HG02623 (cell line): Measurements from ENCODE around the gene DEFB115.
"Not testable (repeated sequence)": the region's sequence is repeated elsewhere in the genome, so short reads cannot be mapped to it uniquely, and the experiment has no call there.

ENCODE experiments used
- ATAC-seq: cut with Tn5 transposase; IDR thresholded peaks from one replicate; pipeline ENCODE4 v1.9.1; 2021; ENCODE audit warnings: moderate library complexity; ENCODE audit not compliant: unreplicated experiment

The DEFB115 gene

DNA sequence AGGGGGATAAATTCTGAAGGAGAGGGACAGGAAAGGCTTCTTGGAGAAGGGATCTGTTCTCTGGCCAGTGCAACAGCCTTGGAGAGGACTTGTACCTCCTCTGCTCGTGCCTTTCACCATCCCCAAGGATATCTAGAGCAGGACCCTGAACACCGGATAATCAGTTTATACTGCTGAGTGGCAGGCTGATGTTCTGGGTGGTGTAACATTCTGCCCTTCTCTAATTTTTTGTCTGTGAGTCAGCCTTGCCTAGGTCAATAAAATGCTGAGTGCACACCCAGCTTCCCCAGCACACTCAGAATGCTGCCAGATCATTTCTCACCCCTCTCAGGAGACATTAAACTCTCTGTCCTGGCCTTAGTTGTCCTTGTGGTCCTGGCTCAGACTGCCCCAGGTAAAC is at the start of gene DEFB115:
Gene DEFB115 (plus strand): TSS at position 301 of the 400 bp plus-strand sequence. CDS start 0 bp downstream, at position 301.
- ATAC-seq, result no peak

DNA sequence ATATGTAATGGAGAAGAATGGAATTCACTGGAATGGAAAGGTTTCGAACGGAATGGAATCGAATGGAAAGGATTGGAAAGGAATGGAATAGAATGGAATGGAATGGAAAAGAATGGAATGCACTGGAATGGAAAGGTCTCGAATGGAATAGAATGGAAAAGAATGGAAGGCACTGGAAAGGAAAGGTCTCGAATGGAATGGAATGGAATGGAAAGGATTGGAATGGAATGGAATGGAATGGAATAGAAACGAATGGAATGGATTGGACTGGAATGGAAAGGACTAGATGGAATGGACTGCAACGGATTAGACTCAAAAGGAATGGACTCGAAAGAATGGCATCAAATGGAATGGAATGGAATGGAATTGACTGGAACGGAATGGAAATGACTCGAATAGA is 20.5 kb upstream of the DEFB115 start:
- no peak for ATAC-seq

- ATAC-seq, result no peak
Measured at GRCh38 chr20:31237763-31238162, 19.7 kb upstream of the DEFB115 start.

DNA sequence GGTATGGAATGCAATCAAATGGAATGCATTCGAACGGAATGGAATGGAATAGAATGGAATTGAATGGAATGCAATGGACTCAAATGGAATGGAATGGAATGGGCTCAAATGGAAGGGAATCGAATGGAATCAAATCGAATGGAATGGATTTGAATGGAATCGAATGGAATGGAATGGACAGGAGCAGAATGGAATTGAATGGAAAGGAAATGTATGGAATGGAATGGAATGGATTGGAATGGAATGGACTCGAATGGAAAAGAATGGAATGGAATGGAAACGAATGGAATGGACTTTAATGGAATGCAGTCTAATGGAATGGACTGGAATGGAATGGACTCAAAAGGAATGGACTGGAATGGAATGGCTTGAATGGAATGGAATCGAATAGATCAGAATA is 18.3 kb upstream of the DEFB115 start:
- ATAC-seq, result no peak

GRCh38 chr20:31256959-31257358 is 505 bp upstream of the DEFB115 start:
- ATAC-seq, result no peak

DNA sequence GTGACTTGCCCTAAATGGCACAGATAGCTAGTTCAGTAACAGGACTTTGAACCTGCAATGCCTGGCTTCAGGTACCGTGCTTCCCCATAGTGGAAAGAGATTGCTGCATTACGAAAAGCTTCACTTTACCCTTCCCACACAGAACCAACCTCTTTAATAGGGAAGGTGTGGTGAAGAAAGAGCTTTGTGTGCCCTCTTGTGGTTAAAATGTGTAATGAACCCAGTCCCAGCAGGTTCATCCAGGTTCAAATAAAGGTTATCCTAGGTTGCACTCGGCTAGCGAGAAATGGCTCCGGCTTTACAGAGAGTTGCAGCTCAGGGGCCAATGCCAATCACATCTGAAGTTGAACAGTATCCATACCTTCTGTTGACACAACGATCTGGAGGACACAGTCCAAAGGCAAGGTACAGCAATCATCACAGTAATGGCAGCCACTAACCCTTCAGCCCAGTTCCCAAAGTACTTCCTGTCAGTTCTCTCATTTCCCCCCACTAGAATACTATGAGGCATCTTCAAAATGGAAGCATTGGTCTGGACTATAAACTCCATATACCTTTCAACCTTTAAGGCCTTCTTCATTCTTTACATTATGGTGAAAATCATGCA is 3.0 kb downstream of the DEFB115 start:
- no peak for ATAC-seq

DNA sequence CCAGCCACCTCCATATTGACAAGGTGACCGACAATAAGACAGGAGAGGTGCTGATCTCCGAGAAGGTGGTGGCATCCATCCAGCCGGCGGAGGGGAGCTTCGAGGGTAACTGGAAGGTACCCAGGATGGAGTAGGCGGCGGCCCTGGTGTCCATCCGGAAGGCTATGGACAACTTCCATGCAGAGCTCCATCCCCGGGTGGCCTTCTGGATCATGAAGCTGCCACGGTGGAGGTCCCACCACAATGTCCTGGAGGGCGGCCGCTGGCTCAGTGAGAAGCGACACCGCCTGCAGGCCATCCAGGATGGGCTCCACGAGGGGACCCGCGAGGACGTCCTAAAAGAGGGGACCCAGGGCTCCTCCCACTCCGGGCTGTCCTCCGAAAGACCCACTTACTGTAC is 17.0 kb downstream of the DEFB115 start:
- no peak for ATAC-seq

DNA sequence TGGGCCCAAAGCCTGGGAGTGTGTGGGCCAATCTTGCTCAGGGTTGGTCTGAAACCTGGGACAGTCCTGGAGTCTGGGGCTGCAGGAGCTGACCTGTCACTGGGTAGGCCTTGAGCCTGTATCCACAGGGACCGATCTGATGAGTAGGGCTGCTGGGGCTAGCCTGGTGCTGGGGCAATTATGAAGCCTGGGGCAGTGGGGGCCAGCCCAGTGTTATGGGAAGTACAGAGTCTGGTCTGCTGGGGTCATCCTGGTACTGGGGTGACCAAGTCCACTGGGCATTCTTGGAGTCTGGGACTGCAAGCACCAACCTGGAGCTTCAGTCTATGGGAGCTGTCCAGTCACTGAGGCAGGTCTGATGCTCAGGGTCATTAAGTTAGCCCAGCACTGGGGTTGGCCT is 20.7 kb downstream of the DEFB115 start:
- ATAC-seq, result no peak

DNA sequence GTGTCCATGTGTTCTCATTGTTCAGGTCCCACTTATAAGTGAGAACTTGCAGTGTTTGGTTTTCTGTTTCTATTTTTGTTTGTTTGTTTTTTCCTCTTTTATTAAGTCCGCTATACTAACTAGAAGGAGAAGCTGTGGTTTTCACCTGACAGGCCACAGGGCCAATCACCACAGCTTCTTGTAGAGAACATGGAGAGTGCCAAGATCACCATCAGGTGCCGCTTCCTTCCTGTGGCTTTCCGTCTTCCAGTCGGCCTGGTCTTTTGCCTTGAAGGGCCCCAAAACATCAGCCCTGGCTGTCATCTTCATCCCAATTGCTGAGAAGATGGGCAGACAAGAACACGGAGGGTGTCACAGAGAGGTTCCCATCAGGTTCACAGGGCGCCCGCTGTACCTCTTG is 27.5 kb downstream of the DEFB115 start:
- not testable (repeated sequence) for ATAC-seq

DNA sequence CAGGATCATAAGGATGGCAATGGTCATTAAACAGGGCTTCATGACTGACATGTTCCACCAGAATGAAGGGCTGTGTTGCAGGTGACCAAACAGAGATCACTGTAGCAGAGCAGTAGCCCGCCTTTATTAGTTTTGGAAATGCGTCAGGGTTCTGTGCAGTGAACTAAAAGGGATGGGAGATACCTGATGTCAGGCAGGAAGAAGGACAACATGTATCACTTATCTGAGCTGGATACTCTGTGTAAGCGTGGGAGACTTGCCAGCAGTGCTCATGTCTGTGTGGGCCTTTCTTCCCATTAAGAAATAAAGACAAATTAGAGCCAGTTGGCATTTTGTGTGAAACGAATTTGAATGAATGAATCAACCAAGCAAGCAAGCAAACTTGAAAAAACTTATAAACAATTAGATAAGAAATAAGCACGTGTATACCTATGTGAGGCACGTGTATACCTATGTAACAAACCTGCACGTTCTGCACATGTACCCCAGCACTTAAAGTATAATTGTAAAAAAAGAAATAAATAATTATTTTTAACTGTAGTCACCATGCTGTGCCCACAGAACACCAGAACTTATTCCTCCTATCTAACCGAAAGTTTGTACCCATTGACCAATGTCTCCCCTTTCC is 51.2 kb downstream of the DEFB115 start, which contains the start of gene DEFB116:
Gene DEFB116 (minus strand): TSS at position 51 of the 628 bp plus-strand sequence. CDS start 0 bp downstream, at position 51.
- ATAC-seq, result no peak
